Smooth muscle cell (in vitro differentiated cells): ENCODE results near the gene BEND3. TPM values are rescaled to one million over a fixed set of nuclear protein-coding genes. Genes with fewer than 3 reads are reported as not detected.
A peak's percentile ranks its signal among the peaks of the same experiment; 100 is the strongest.
"Not testable (repeated sequence)": the region's sequence is repeated elsewhere in the genome, so short reads cannot be mapped to it uniquely, and the experiment has no call there.

Source experiments
- DNase-seq: peaks from one replicate; lab custom pipeline; 2025; ENCODE audit not compliant: unreplicated experiment; lab: John Stamatoyannopoulos, UW
- H2AFZ ChIP-seq: fragments of 200-600 bp; sonication (generic); 2 replicates; pipeline ENCODE4 v1.6.0; 2016; ENCODE audit warnings: antibody characterized with exemption, low read depth, mild to moderate bottlenecking
- H3F3A ChIP-seq: fragments of 200-600 bp; sonication (generic); 2 replicates; pipeline ENCODE4 v1.6.0; 2017; ENCODE audit warnings: antibody characterized with exemption, low read depth
- H3K27ac ChIP-seq: fragments of 200-600 bp; sonication (generic); 2 replicates; pipeline ENCODE4 v1.5.1; 2016; ENCODE audit warnings: low read depth, mild to moderate bottlenecking
- H3K27me3 ChIP-seq: fragments of 200-600 bp; sonication (generic); 2 replicates; pipeline ENCODE4 v1.6.1; 2016; ENCODE audit warnings: low read depth, mild to moderate bottlenecking
- H3K36me3 ChIP-seq: fragments of 200-600 bp; sonication (generic); 2 replicates; pipeline ENCODE4 v1.5.1; 2016; ENCODE audit warnings: low read depth
- H3K4me1 ChIP-seq: fragments of 200-600 bp; sonication (generic); 2 replicates; pipeline ENCODE4 v1.5.1; 2016; ENCODE audit warnings: low read depth
- H3K4me2 ChIP-seq: fragments of 200-600 bp; sonication (generic); 2 replicates; pipeline ENCODE4 v1.6.0; 2016; ENCODE audit warnings: mild to moderate bottlenecking
- H3K4me3 ChIP-seq: fragments of 200-600 bp; sonication (generic); 2 replicates; pipeline ENCODE4 v1.5.1; 2016; ENCODE audit warnings: mild to moderate bottlenecking
- H3K79me2 ChIP-seq: fragments of 200-600 bp; sonication (generic); 2 replicates; pipeline ENCODE4 v1.6.0; 2016; ENCODE audit warnings: low read depth, mild to moderate bottlenecking
- H3K9ac ChIP-seq: fragments of 200-600 bp; sonication (generic); 2 replicates; pipeline ENCODE4 v1.6.0; 2016; ENCODE audit warnings: low read depth
- H3K9me3 ChIP-seq: fragments of 200-600 bp; sonication (generic); replicated peaks from 2 replicates; pipeline ENCODE4 v1.5.1; 2016; ENCODE audit warnings: low read depth
- H4K20me1 ChIP-seq: fragments of 200-600 bp; sonication (generic); 2 replicates; pipeline ENCODE4 v1.6.0; 2016; ENCODE audit warnings: low read depth
- CTCF ChIP-seq: fragments of 200-600 bp; sonication (generic); IDR thresholded peaks from 2 replicates; pipeline ENCODE4 v1.5.1; 2017; ENCODE audit warnings: borderline replicate concordance, mild to moderate bottlenecking, antibody characterized with exemption; ENCODE audit not compliant: insufficient read depth, poor library complexity, severe bottlenecking
- WGBS: methylation state at CpG from one replicate; pipeline ENCODE4 v1.1.7; 2016; ENCODE audit warnings: low lambda C conversion rate; 5-methylcytosine and 5-hydroxymethylcytosine counted together
- polyA plus RNA-seq: library from polyadenylated mRNA; unstranded; fragments of >200 nt; fragmentation: Nextera tagmentation; extraction: Ambion mirVana; gene quantifications from 2 replicates; pipeline ENCODE4 v1.2.1, GENCODE V29; 2016
- total RNA-seq: library from RNA; depleted of rRNA; stranded (reverse); fragments of >200 nt; gene quantifications from 2 replicates; pipeline ENCODE4 v1.2.3, GENCODE V29; 2014

BEND3 gene
- total and polyA plus RNA-seq, 2 experiments from 2014 or later, result 2.3 to 3.5 TPM

GRCh38 chr6:107118976-107119375, 3.7 kb upstream of the BEND3 start:
- peaks cover under 1% of the 10 kb centered on the region for H4K20me1 ChIP-seq
- H3K36me3 ChIP-seq, result no peaks in the 10 kb centered on the region
- peaks cover 16% of the 10 kb centered on the region for H3K27me3 ChIP-seq
- no peak overlapping the region for H3K9ac ChIP-seq
- no peaks in the 10 kb centered on the region for H3K9me3 ChIP-seq
- peaks cover 16% of the 10 kb centered on the region for H3K4me1 ChIP-seq
- no peak for TF ChIP-seq CTCF
- no peak overlapping the region for H3K4me2 ChIP-seq
- no peak overlapping the region for H3K4me3 ChIP-seq
- no peak for DNase-seq
- 83% methylated on average over 2 of the region's 2 CpGs for WGBS
- H3K27ac ChIP-seq, result no peak overlapping the region
- no peak overlapping the region for H2AFZ ChIP-seq
- peaks cover 5% of the 10 kb centered on the region for H3F3A ChIP-seq
- no peaks in the 10 kb centered on the region for H3K79me2 ChIP-seq

GRCh38 chr6:107118540-107118939, 3.2 kb upstream of the BEND3 start:
- 88% methylated on average over 9 of the region's 9 CpGs for WGBS
- H3K27ac ChIP-seq, H3K4me3 ChIP-seq, H3K36me3 ChIP-seq, H2AFZ ChIP-seq, H3K79me2 ChIP-seq, DNase-seq, H4K20me1 ChIP-seq, H3K9me3 ChIP-seq, H3K4me2 ChIP-seq, H3F3A ChIP-seq, H3K9ac ChIP-seq: not testable (repeated sequence)
- Histone ChIP-seq H3K27me3 (peaks cover 16% of the 10 kb centered on the region), H3K4me1 (peaks cover 20% of the 10 kb centered on the region)

- WGBS, result 5% methylated on average over 7 of the region's 7 CpGs
- Histone ChIP-seq H3K4me3 (peak overlapping the region; percentile 79), H3K4me2 (peak overlapping the region; percentile 98), H2AFZ (peak overlapping the region; percentile 58), H3K27me3 (peaks cover 16% of the 10 kb centered on the region), H3K4me1 (peaks cover 22% of the 10 kb centered on the region), H3F3A (peaks cover 5% of the 10 kb centered on the region), H3K79me2 (no peaks in the 10 kb centered on the region), H3K36me3 (no peaks in the 10 kb centered on the region), H3K27ac (no peak overlapping the region), H3K9me3 (no peaks in the 10 kb centered on the region), H4K20me1 (peaks cover 14% of the 10 kb centered on the region), H3K9ac (no peak overlapping the region)
- TF ChIP-seq CTCF, result no peak
- no peak for DNase-seq
Observed at GRCh38 chr6:107116931-107117330, 1.6 kb upstream of the BEND3 start.

- peaks cover 22% of the 10 kb centered on the region for H3K4me1 ChIP-seq
- no peaks in the 10 kb centered on the region for H3K9me3 ChIP-seq
- WGBS, result 1% methylated on average over 15 of the region's 15 CpGs
- H4K20me1 ChIP-seq, result peaks cover 18% of the 10 kb centered on the region
- peak overlapping the region; percentile 7 for H3K27ac ChIP-seq
- peaks cover 5% of the 10 kb centered on the region for H3F3A ChIP-seq
- no peaks in the 10 kb centered on the region for H3K36me3 ChIP-seq
- no peak for TF ChIP-seq CTCF
- DNase-seq, result no peak
- H2AFZ ChIP-seq, result peak overlapping the region; percentile 58
- H3K4me3 ChIP-seq, result peak overlapping the region; percentile 79
- H3K27me3 ChIP-seq, result peaks cover 16% of the 10 kb centered on the region
- H3K9ac ChIP-seq, result no peak overlapping the region
- no peaks in the 10 kb centered on the region for H3K79me2 ChIP-seq
- H3K4me2 ChIP-seq, result peak overlapping the region; percentile 98
Observed at GRCh38 chr6:107116328-107116892, 1.1 kb upstream of the BEND3 start.
